K562 (cell line): ENCODE data around the gene LAMC1. TPM values are rescaled to one million over a fixed set of nuclear protein-coding genes. Genes with fewer than 3 reads are reported as not detected.

Experiments used
- ATF7 ChIP-seq: fragments of 450-650 bp; IDR thresholded peaks from 2 replicates; pipeline ENCODE4 v1.7.1; 2014; ENCODE audit warnings: mild to moderate bottlenecking, moderate library complexity
- CEBPB ChIP-seq: fragments of 450-650 bp; IDR thresholded peaks from 2 replicates; pipeline ENCODE4 v1.6.1; 2016; ENCODE audit warnings: missing genetic modification characterization, missing compliant biosample characterization
- CEBPG ChIP-seq, 3 experiments: fragments of 200-800 bp in 1 of 3; sonication (Bioruptor generic) in 1 of 3; sonication (generic) in 1 of 3; formaldehyde crosslinking in 1 of 3; IDR thresholded peaks in 2 of 3; conservative IDR thresholded peaks in 1 of 3; 2 replicates each; pipeline versions ENCODE4 v1.6.1 to v1.8.0; 2016 to 2022; ENCODE audit warnings: missing compliant biosample characterization in 2 of 3, missing genetic modification characterization in 2 of 3, mild to moderate bottlenecking in 1 of 3, missing genetic modification reagents in 1 of 3
- ERF ChIP-seq: fragments of 450-650 bp; formaldehyde crosslinking; IDR thresholded peaks from 2 replicates; pipeline ENCODE4 v1.4.0; 2020; ENCODE audit warnings: mild to moderate bottlenecking, mixed read lengths
- ESRRA ChIP-seq: fragments of 450-650 bp; IDR thresholded peaks from 2 replicates; pipeline ENCODE4 v1.6.1; 2014; ENCODE audit warnings: low read depth, mild to moderate bottlenecking, moderate library complexity, borderline replicate concordance
- HDGF ChIP-seq: fragments of 450-650 bp; IDR thresholded peaks from 2 replicates; pipeline ENCODE4 v1.6.1; 2016
- KDM5B ChIP-seq: fragments of 200-600 bp; sonication (generic); IDR thresholded peaks from 2 replicates; pipeline ENCODE4 v1.6.1; 2012; ENCODE audit warnings: low read depth, mild to moderate bottlenecking, moderate library complexity, low read length, control low read depth, inconsistent platforms; ENCODE audit not compliant: insufficient replicate concordance
- ZBTB17 ChIP-seq: fragments of 450-650 bp; formaldehyde crosslinking; IDR thresholded peaks from 2 replicates; pipeline ENCODE4 v1.4.0; 2020; ENCODE audit warnings: mild to moderate bottlenecking
- ZNF184 ChIP-seq: sonication (generic); formaldehyde crosslinking; IDR thresholded peaks from 2 replicates; pipeline ENCODE4 v1.5.0; 2020; ENCODE audit warnings: missing genetic modification reagents
- ZNF197 ChIP-seq: fragments of 200-800 bp; sonication (Bioruptor generic); IDR thresholded peaks from 2 replicates; pipeline ENCODE4 v1.6.1; 2016; ENCODE audit warnings: low read depth, missing genetic modification characterization, missing compliant biosample characterization
- ZNF717 ChIP-seq: fragments of 250-450 bp; sonication (Bioruptor Pico); IDR thresholded peaks from 2 replicates; pipeline ENCODE4 v1.5.0; 2021
- ZNF785 ChIP-seq: fragments of 250-450 bp; sonication (Bioruptor Pico); IDR thresholded peaks from 2 replicates; pipeline ENCODE4 v1.4.0; 2020; ENCODE audit warnings: mild to moderate bottlenecking
- polyA plus RNA-seq, 8 experiments: library from polyadenylated mRNA; depleted of rRNA in 4 of 8; stranded (reverse) in 5 of 8; unstranded in 3 of 8; fragments of >200 nt; fragmentation: Nextera tagmentation in 2 of 8; fragmentation: Illumina TruSeq in 1 of 8; extraction: Ambion mirVana in 2 of 8; extraction: Trizol in 1 of 8; gene quantifications; 2 replicates each; pipeline versions ENCODE4 v1.2.1 to v1.2.3, GENCODE V29; 2011 to 2014; ENCODE audit warnings: inconsistent platforms in 1 of 8, missing spikeins in 1 of 8
- total RNA-seq, 7 experiments: library from RNA; depleted of rRNA in 6 of 7; stranded (reverse); fragments of >200 nt in 6 of 7; fragmentation: Illumina TruSeq in 2 of 7; extraction: Trizol in 2 of 7; gene quantifications; 2 replicates each; pipeline versions ENCODE4 v1.2.1 to v1.2.3, GENCODE V29; 2011 to 2021; ENCODE audit warnings: low replicate concordance in 1 of 7
- TF ChIP-seq, protein P1 (sequence below): IDR thresholded peaks from 2 replicates; pipeline ENCODE4 v1.6.1; 2012; ENCODE audit warnings: low read depth, low read length, improper control_type of control experiment, borderline replicate concordance

The LAMC1 gene
- total and polyA plus RNA-seq, 9 of the 15 experiments (the other 6 are each of a cell fraction or from before 2014, with no cell fraction given), result 0.07 to 0.71 (median 0.13) TPM; not detected in 2

- TF ChIP-seq, protein P1, sequence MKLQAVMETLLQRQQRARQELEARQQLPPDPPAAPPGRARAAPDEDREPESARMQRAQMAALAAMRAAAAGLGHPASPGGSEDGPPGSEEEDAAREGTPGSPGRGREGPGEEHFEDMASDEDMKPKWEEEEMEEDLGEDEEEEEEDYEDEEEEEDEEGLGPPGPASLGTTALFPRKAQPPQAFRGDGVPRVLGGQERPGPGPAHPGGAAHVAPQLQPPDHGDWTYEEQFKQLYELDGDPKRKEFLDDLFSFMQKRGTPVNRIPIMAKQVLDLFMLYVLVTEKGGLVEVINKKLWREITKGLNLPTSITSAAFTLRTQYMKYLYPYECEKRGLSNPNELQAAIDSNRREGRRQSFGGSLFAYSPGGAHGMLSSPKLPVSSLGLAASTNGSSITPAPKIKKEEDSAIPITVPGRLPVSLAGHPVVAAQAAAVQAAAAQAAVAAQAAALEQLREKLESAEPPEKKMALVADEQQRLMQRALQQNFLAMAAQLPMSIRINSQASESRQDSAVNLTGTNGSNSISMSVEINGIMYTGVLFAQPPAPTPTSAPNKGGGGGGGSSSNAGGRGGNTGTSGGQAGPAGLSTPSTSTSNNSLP, result no peak
- TF ChIP-seq ZNF184 (no peak), ZNF717 (no peak), ATF7 (no peak), ZNF785 (CRISPR knock-in tag) (no peak), CEBPB (no peak), ZBTB17 (CRISPR knock-in tag) (no peak), ZNF197 (CRISPR knock-in tag) (no peak), HDGF (no peak), ESRRA (no peak), ERF (CRISPR knock-in tag) (no peak), CEBPG (CRISPR knock-in tag; IDR thresholded peaks at IDR 0.05) (no peak), CEBPG (tag; conservative IDR thresholded peaks at IDR 0.05 in 1 of 2, IDR thresholded peaks at IDR 0.05 in 1 of 2) (no peak), KDM5B (no peak)
Observed at GRCh38 chr1:183150445-183150844, 127.2 kb downstream of the LAMC1 start (continued).
